H9 (cell line): ENCODE measurements around the gene LRRC27. TPM values are rescaled to one million over a fixed set of nuclear protein-coding genes. Genes with fewer than 3 reads are reported as not detected.

Source experiments
- DNase-seq: peaks from one replicate; pipeline ENCODE4 v3.0.0-alpha.2; 2017
- H2AFZ ChIP-seq: one replicate; pipeline ENCODE4 v1.6.1; 2013; ENCODE audit warnings: mild to moderate bottlenecking, low read length, control low read depth, moderate library complexity
- H2AK5ac ChIP-seq: 2 replicates; pipeline ENCODE4 v1.6.1; 2013; ENCODE audit warnings: low read length, control low read depth, mixed read lengths; ENCODE audit not compliant: insufficient read length
- H2BK120ac ChIP-seq: one replicate; pipeline ENCODE4 v1.6.1; 2013; ENCODE audit warnings: low read depth, mild to moderate bottlenecking, low read length, control low read depth, inconsistent platforms; ENCODE audit not compliant: poor library complexity, severe bottlenecking
- H2BK12ac ChIP-seq: 2 replicates; pipeline ENCODE4 v1.6.1; 2013; ENCODE audit warnings: low read length, control low read depth, mixed read lengths, low read depth; ENCODE audit not compliant: insufficient read length
- H2BK15ac ChIP-seq: 2 replicates; pipeline ENCODE4 v1.6.1; 2013; ENCODE audit warnings: low read depth, low read length, control low read depth
- H2BK20ac ChIP-seq: one replicate; pipeline ENCODE4 v1.6.1; 2013; ENCODE audit warnings: low read depth, mild to moderate bottlenecking, low read length, control low read depth, inconsistent platforms; ENCODE audit not compliant: poor library complexity, severe bottlenecking
- H2BK5ac ChIP-seq: 2 replicates; pipeline ENCODE4 v1.6.1; 2013; ENCODE audit warnings: low read length, control low read depth, mixed read lengths; ENCODE audit not compliant: insufficient read length
- H3K14ac ChIP-seq: 2 replicates; pipeline ENCODE4 v1.6.1; 2013; ENCODE audit warnings: low read length, control low read depth; ENCODE audit not compliant: insufficient read depth
- H3K18ac ChIP-seq: 2 replicates; pipeline ENCODE4 v1.6.1; 2013; ENCODE audit warnings: low read depth, mild to moderate bottlenecking, mixed read lengths, low read length, control low read depth; ENCODE audit not compliant: insufficient read length
- H3K23ac ChIP-seq: 2 replicates; pipeline ENCODE4 v1.6.1; 2013; ENCODE audit warnings: low read length, control low read depth, mixed read lengths, low read depth; ENCODE audit not compliant: insufficient read length
- H3K23me2 ChIP-seq: 2 replicates; pipeline ENCODE4 v1.6.1; 2013; ENCODE audit warnings: low read depth, mild to moderate bottlenecking, mixed read lengths, low read length, control low read depth; ENCODE audit not compliant: insufficient read length, poor library complexity, severe bottlenecking
- H3K27ac ChIP-seq: 2 replicates; pipeline ENCODE4 v1.5.1; 2013; ENCODE audit warnings: low read length, control low read depth, mixed read lengths, low read depth; ENCODE audit not compliant: insufficient read length
- H3K27me3 ChIP-seq: 2 replicates; pipeline ENCODE4 v1.6.1; 2013; ENCODE audit warnings: low read length, control low read depth, inconsistent platforms; ENCODE audit not compliant: insufficient read depth
- H3K4ac ChIP-seq: 2 replicates; pipeline ENCODE4 v1.6.1; 2013; ENCODE audit warnings: low read depth, mild to moderate bottlenecking, control low read depth, inconsistent platforms, low read length, moderate library complexity
- H3K4me1 ChIP-seq: 2 replicates; pipeline ENCODE4 v1.6.1; 2013; ENCODE audit warnings: low read length, control low read depth, inconsistent platforms; ENCODE audit not compliant: insufficient read depth
- H3K4me2 ChIP-seq: 2 replicates; pipeline ENCODE4 v1.6.1; 2013; ENCODE audit warnings: low read length, control low read depth, mixed read lengths; ENCODE audit not compliant: insufficient read length, insufficient read depth
- H3K56ac ChIP-seq: 2 replicates; pipeline ENCODE4 v1.6.1; 2013; ENCODE audit warnings: low read depth, mild to moderate bottlenecking, mixed read lengths, low read length, control low read depth; ENCODE audit not compliant: insufficient read length
- H3K79me1 ChIP-seq: 2 replicates; pipeline ENCODE4 v1.6.1; 2013; ENCODE audit warnings: low read depth, mild to moderate bottlenecking, moderate library complexity, low read length, control low read depth, inconsistent platforms; ENCODE audit not compliant: insufficient read depth, poor library complexity, severe bottlenecking
- H3K79me2 ChIP-seq: 2 replicates; pipeline ENCODE4 v1.6.1; 2013; ENCODE audit warnings: low read length, control low read depth, inconsistent platforms; ENCODE audit not compliant: insufficient read depth
- H3K9ac ChIP-seq: 2 replicates; pipeline ENCODE4 v1.6.1; 2013; ENCODE audit warnings: low read length, control low read depth, mixed read lengths; ENCODE audit not compliant: insufficient read length; ENCODE audit errors: extremely low read depth
- H3K9me3 ChIP-seq: one replicate; pipeline ENCODE4 v1.6.1; 2013; ENCODE audit warnings: low read depth, low read length, inconsistent platforms; ENCODE audit not compliant: control insufficient read depth
- H3T11ph ChIP-seq: one replicate; pipeline ENCODE4 v1.6.1; 2013; ENCODE audit warnings: mild to moderate bottlenecking, low read length, control low read depth, inconsistent platforms
- H4K20me1 ChIP-seq: one replicate; pipeline ENCODE4 v1.6.1; 2013; ENCODE audit not compliant: control insufficient read depth, insufficient read length, insufficient read depth
- H4K5ac ChIP-seq: 2 replicates; pipeline ENCODE4 v1.6.1; 2013; ENCODE audit warnings: low read depth, mild to moderate bottlenecking, mixed read lengths, low read length, control low read depth; ENCODE audit not compliant: insufficient read length
- H4K8ac ChIP-seq: replicated peaks from 2 replicates; pipeline ENCODE4 v1.6.1; 2013; ENCODE audit warnings: low read length, control low read depth, mixed read lengths, low read depth; ENCODE audit not compliant: insufficient read length
- H4K91ac ChIP-seq: 2 replicates; pipeline ENCODE4 v1.6.1; 2013; ENCODE audit warnings: low read depth, mild to moderate bottlenecking, moderate library complexity, mixed read lengths, low read length, control low read depth; ENCODE audit not compliant: insufficient read length
- H3K27ac Mint-ChIP-seq, 3 experiments: 2 replicates in 2 of 3; 3 replicates in 1 of 3; pipeline ENCODE4 v1.8.0; 2020 to 2021; ENCODE audit warnings: mixed read lengths in 3 of 3, mild to moderate bottlenecking in 1 of 3, moderate library complexity in 1 of 3
- H3K27me3 Mint-ChIP-seq: 2 replicates; pipeline ENCODE4 v1.8.0; 2021; ENCODE audit warnings: low read depth, mild to moderate bottlenecking, moderate library complexity, mixed read lengths
- H3K36me3 Mint-ChIP-seq, 3 experiments: 2 replicates in 2 of 3; 3 replicates in 1 of 3; pipeline ENCODE4 v1.8.0; 2020 to 2021; ENCODE audit warnings: low read depth in 3 of 3, mixed read lengths in 3 of 3; ENCODE audit not compliant: insufficient read depth in 1 of 3
- H3K4me1 Mint-ChIP-seq, 2 experiments: 2 replicates each; pipeline ENCODE4 v1.8.0; 2020; ENCODE audit warnings: mixed read lengths in 2 of 2
- H3K4me3 Mint-ChIP-seq, 2 experiments: 2 replicates in 1 of 2; 3 replicates in 1 of 2; pipeline ENCODE4 v1.8.0; 2020 to 2021; ENCODE audit warnings: mild to moderate bottlenecking in 2 of 2, mixed read lengths in 2 of 2, moderate library complexity in 1 of 2
- H3K9me3 Mint-ChIP-seq, 2 experiments: 2 replicates in 1 of 2; 3 replicates in 1 of 2; pipeline ENCODE4 v1.8.0; 2020; ENCODE audit warnings: mild to moderate bottlenecking in 2 of 2, mixed read lengths in 2 of 2, moderate library complexity in 1 of 2
- CTCF ChIP-seq: fragments of 200-600 bp; sonication (generic); conservative IDR thresholded peaks from 3 replicates; pipeline ENCODE4 v1.8.0; 2021; ENCODE audit warnings: antibody characterized with exemption, mild to moderate bottlenecking
- WGBS: extraction: QIAGEN DNeasy Blood & Tissue Kit; methylation state at CpG from one replicate; pipeline ENCODE4 v1.1.7; 2013; ENCODE audit warnings: missing lambda C conversion rate, low lambda C conversion rate, mixed read lengths; ENCODE audit not compliant: insufficient read length; ENCODE audit errors: extremely low coverage; 5-methylcytosine and 5-hydroxymethylcytosine counted together
- total RNA-seq: library from RNA; stranded (reverse); gene quantifications from 2 replicates; pipeline ENCODE4 v1.2.1, GENCODE V29; 2021

Gene LRRC27
- total RNA-seq, 1 experiment from 2014 or later = 2.7 TPM

GRCh38 chr10:132397671-132398565 lies 65.9 kb downstream of the LRRC27 start:
- Histone ChIP-seq H3K18ac (peak overlapping the region; percentile 30), H2BK5ac (no peak overlapping the region), H3K4me1 (no peaks in the 10 kb centered on the region; the same call in 1 of the 2 replicates), H3K56ac (no peak overlapping the region), H3K4me2 (peak overlapping the region; percentile 76), H3K9ac (no peak overlapping the region), H3K79me2 (no peaks in the 10 kb centered on the region), H4K8ac (no peak overlapping the region), H2BK15ac (no peak overlapping the region), H3K14ac (peak overlapping the region; percentile 70), H3K27ac (no peak overlapping the region), H4K5ac (no peak overlapping the region), H3K27me3 (no peaks in the 10 kb centered on the region), H2BK20ac (no peak overlapping the region), H4K91ac (no peak overlapping the region), H3T11ph (no peak overlapping the region), H2AFZ (no peak overlapping the region), H2BK120ac (no peak overlapping the region), H3K23me2 (peaks cover 7% of the 10 kb centered on the region), H2AK5ac (no peak overlapping the region), H3K4ac (no peak overlapping the region), H2BK12ac (no peak overlapping the region), H4K20me1 (no peaks in the 10 kb centered on the region), H3K9me3 (no peaks in the 10 kb centered on the region), H3K23ac (no peak overlapping the region), H3K79me1 (no peaks in the 10 kb centered on the region)
- H3K27me3 Mint-ChIP-seq = peaks cover 14% of the 10 kb centered on the region
- H3K9me3 Mint-ChIP-seq = peaks cover 0 to 2% of the 10 kb centered on the region in 2 experiments; a peak in 1 of 5 replicates
- peaks cover 13 to 20% of the 10 kb centered on the region in 2 experiments for H3K4me1 Mint-ChIP-seq
- no peak for DNase-seq
- H3K4me3 Mint-ChIP-seq = peak overlapping the region; percentile 72 to 82
- H3K27ac Mint-ChIP-seq = no peak overlapping the region; a peak in 1 of 7 replicates
- no peak for TF ChIP-seq CTCF
- no CpG with 5 or more reads among the region's 40 CpGs for WGBS
- no peaks in the 10 kb centered on the region for H3K36me3 Mint-ChIP-seq
